IMR-90 (cell line): Measurements from ENCODE around the gene SPAG9.

ENCODE experiments used
- CEBPB ChIP-seq: IDR thresholded peaks from 2 replicates; pipeline ENCODE4 v1.6.1; 2012; ENCODE audit warnings: low read depth, low read length, improper control_type of control experiment
- CHD1 ChIP-seq: IDR thresholded peaks from 2 replicates; pipeline ENCODE4 v1.6.1; 2012; ENCODE audit warnings: low read depth, low read length, improper control_type of control experiment
- CTCF ChIP-seq: conservative IDR thresholded peaks from 2 replicates; pipeline ENCODE4 v1.5.1; 2012; ENCODE audit warnings: mild to moderate bottlenecking, low read depth, low read length, improper control_type of control experiment
- ELK1 ChIP-seq: fragments of 150-350 bp; IDR thresholded peaks from 2 replicates; pipeline ENCODE4 v1.6.1; 2016; ENCODE audit warnings: low read depth, mild to moderate bottlenecking, low read length, moderate library complexity, borderline replicate concordance
- NFE2L2 ChIP-seq: fragments of 150-350 bp; IDR thresholded peaks from 2 replicates; pipeline ENCODE4 v1.6.1; 2016; ENCODE audit warnings: low read depth, mild to moderate bottlenecking, low read length
- POLR2A ChIP-seq: IDR thresholded peaks from 2 replicates; pipeline ENCODE4 v1.6.1; 2012; ENCODE audit warnings: mild to moderate bottlenecking, low read depth, low read length
- RAD21 ChIP-seq: IDR thresholded peaks from 2 replicates; pipeline ENCODE4 v1.6.1; 2012; ENCODE audit warnings: low read length, improper control_type of control experiment
- SMC3 ChIP-seq: fragments of 150-350 bp; IDR thresholded peaks from 2 replicates; pipeline ENCODE4 v1.6.1; 2016; ENCODE audit warnings: low read depth, mild to moderate bottlenecking, antibody characterized with exemption, low read length, moderate library complexity
- USF2 ChIP-seq: fragments of 150-350 bp; IDR thresholded peaks from 2 replicates; pipeline ENCODE4 v1.6.1; 2017; ENCODE audit warnings: mild to moderate bottlenecking, antibody characterized with exemption, low read length, low read depth

GRCh38 chr17:50924300-50924699, 196.4 kb downstream of the SPAG9 start:
- TF ChIP-seq CEBPB (no peak), CTCF (no peak), USF2 (no peak), POLR2A (no peak), ELK1 (no peak), CHD1 (no peak), RAD21 (no peak), NFE2L2 (no peak), SMC3 (no peak)
